ENCODE data around the gene IGFBP5.

DNA sequence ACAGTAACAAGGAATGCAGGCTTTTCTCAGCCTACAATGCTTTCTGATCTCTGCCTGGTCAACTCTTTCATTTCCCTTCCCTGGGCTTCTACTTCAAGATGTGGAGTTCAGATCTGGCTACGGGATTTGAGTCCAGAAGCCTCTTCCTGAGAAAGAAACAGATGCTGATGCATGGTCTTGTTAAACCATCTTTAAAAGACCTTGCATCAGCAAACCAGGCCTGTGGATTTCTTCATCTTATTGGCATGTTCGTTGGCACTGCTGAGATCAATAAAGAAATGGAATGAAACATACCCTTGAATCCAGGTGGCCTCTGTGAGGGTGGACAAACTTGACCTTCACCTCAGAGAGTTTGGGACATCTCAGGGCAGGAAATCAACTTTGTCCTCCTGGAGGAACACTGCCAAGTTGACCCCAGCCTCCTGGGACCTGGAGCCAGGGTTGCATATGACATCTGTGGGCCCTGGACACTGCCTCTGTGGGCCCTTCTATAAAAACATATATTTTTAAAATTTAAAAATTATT lies 40.8 kb downstream of the IGFBP5 start:
- TF ChIP-seq EZH2 (IDR thresholded peaks at IDR 0.05; ENCODE audit: borderline replicate concordance), result no peak
- TF ChIP-seq EZH2phosphoT487 (IDR thresholded peaks at IDR 0.05; ENCODE audit: low read depth, severe bottlenecking, unreplicated experiment), result no peak
